Activated T-helper 2 cell treated with anti-CD3 and anti-CD28 coated beads, Interferon-gamma antibody, Interleukin-2, Interleukin-4, amounts not matched to agents 10 μg/mL and 5 μg/mL and 100 μg/mL, durations not matched to agents 14 hours and 24 hours and 36 hours (primary cell): ENCODE data around the gene HOTAIR. TPM values are rescaled to one million over a fixed set of nuclear protein-coding genes. Genes with fewer than 3 reads are reported as not detected.

Source experiments
- DNase-seq: peaks from one replicate; pipeline ENCODE4 v3.0.0; 2021; ENCODE audit warnings: low spot score
- H3K27ac Mint-ChIP-seq: one replicate; pipeline ENCODE4 v1.8.0; 2021; ENCODE audit warnings: mixed read lengths
- H3K27me3 Mint-ChIP-seq: one replicate; pipeline ENCODE4 v1.8.0; 2021; ENCODE audit warnings: low read depth, mixed read lengths
- H3K36me3 Mint-ChIP-seq: one replicate; pipeline ENCODE4 v1.8.0; 2021; ENCODE audit warnings: low read depth, mixed read lengths
- H3K4me1 Mint-ChIP-seq: one replicate; pipeline ENCODE4 v1.8.0; 2021; ENCODE audit warnings: low read depth, mixed read lengths
- H3K4me3 Mint-ChIP-seq: one replicate; pipeline ENCODE4 v1.8.0; 2021; ENCODE audit warnings: low read depth, mild to moderate bottlenecking, moderate library complexity, mixed read lengths
- H3K9me3 Mint-ChIP-seq: one replicate; pipeline ENCODE4 v1.8.0; 2021; ENCODE audit warnings: mixed read lengths
- intact Hi-C: fragments of 100-400 bp; cut with micrococcal nuclease; formaldehyde crosslinking; loops from one replicate; pipeline ENCODE4 v1.15.1; 2023
- total RNA-seq: library from RNA; stranded (reverse); gene quantifications from 2 replicates; pipeline ENCODE4 v1.2.3, GENCODE V29; 2022

Gene HOTAIR
- total RNA-seq, 1 donor from 2014 or later: not detected

- H3K9me3 Mint-ChIP-seq: no peaks in the 10 kb centered on the region
- H3K27ac Mint-ChIP-seq: no peak overlapping the region
- H3K4me1 Mint-ChIP-seq: peaks cover 16% of the 10 kb centered on the region
- peaks cover 5% of the 10 kb centered on the region for H3K36me3 Mint-ChIP-seq
- intact Hi-C loops: loop anchor here (10.0 kb wide), 2 partner anchors 358 to 1012 kb away; partner anchors contain the start of gene EIF4B
- peaks cover 76% of the 10 kb centered on the region for H3K27me3 Mint-ChIP-seq
- H3K4me3 Mint-ChIP-seq: no peak overlapping the region
- DNase-seq: no peak
Observed at GRCh38 chr12:54016478-54016964, 41.8 kb upstream of the HOTAIR start.

GRCh38 chr12:54016051-54016450, 41.3 kb upstream of the HOTAIR start:
- Mint-ChIP-seq H3K27me3 (peaks cover 76% of the 10 kb centered on the region), H3K4me1 (peaks cover 17% of the 10 kb centered on the region), H3K27ac (no peak overlapping the region), H3K4me3 (no peak overlapping the region), H3K9me3 (no peaks in the 10 kb centered on the region), H3K36me3 (peaks cover 5% of the 10 kb centered on the region)
- no peak for DNase-seq
- intact Hi-C loops: loop anchor here (10.0 kb wide), 2 partner anchors 359 to 1011 kb away; partner anchors contain the start of gene EIF4B

GRCh38 chr12:54015018-54015931, 40.5 kb upstream of the HOTAIR start:
- Mint-ChIP-seq H3K4me3 (no peak overlapping the region), H3K4me1 (peaks cover 17% of the 10 kb centered on the region), H3K36me3 (peaks cover 5% of the 10 kb centered on the region), H3K9me3 (no peaks in the 10 kb centered on the region), H3K27me3 (peaks cover 74% of the 10 kb centered on the region), H3K27ac (no peak overlapping the region)
- intact Hi-C loops: loop anchor here (2.0 to 10.0 kb wide), 3 partner anchors 14 to 1010 kb away; partner anchors contain the start of genes EIF4B and HOXC9
- DNase-seq: no peak

- Mint-ChIP-seq H3K4me3 (no peak overlapping the region), H3K4me1 (peaks cover 13% of the 10 kb centered on the region), H3K9me3 (no peaks in the 10 kb centered on the region), H3K36me3 (no peaks in the 10 kb centered on the region), H3K27me3 (peaks cover 75% of the 10 kb centered on the region), H3K27ac (no peak overlapping the region)
- no peak for DNase-seq
- intact Hi-C loops: loop anchor here (2.0 to 10.0 kb wide), 3 partner anchors 14 to 1010 kb away; partner anchors contain the start of genes EIF4B and HOXC9
Observed at GRCh38 chr12:54014377-54015017, 39.7 kb upstream of the HOTAIR start.

GRCh38 chr12:54012631-54013409, 38.1 kb upstream of the HOTAIR start:
- intact Hi-C loops: loop anchor here (10.0 kb wide), 2 partner anchors 362 to 1008 kb away; partner anchors contain the start of gene EIF4B
- Mint-ChIP-seq H3K4me1 (peaks cover 16% of the 10 kb centered on the region), H3K27me3 (peaks cover 81% of the 10 kb centered on the region)

GRCh38 chr12:54011665-54012532, 37.1 kb upstream of the HOTAIR start:
- intact Hi-C loops: loop anchor here (10.0 kb wide), 2 partner anchors 363 to 1007 kb away; partner anchors contain the start of gene EIF4B
- no peaks in the 10 kb centered on the region for H3K9me3 Mint-ChIP-seq
- H3K4me3 Mint-ChIP-seq: no peak overlapping the region
- H3K27me3 Mint-ChIP-seq: peaks cover 83% of the 10 kb centered on the region
- peaks cover 9% of the 10 kb centered on the region for H3K4me1 Mint-ChIP-seq
- H3K36me3 Mint-ChIP-seq: no peaks in the 10 kb centered on the region
- DNase-seq: no peak
- H3K27ac Mint-ChIP-seq: no peak overlapping the region

More at GRCh38 chr12:54012631-54013409, 38.1 kb upstream of the HOTAIR start:
- no peak overlapping the region for H3K4me3 Mint-ChIP-seq
- no peaks in the 10 kb centered on the region for H3K36me3 Mint-ChIP-seq
- no peak overlapping the region for H3K27ac Mint-ChIP-seq
- DNase-seq: no peak
- no peaks in the 10 kb centered on the region for H3K9me3 Mint-ChIP-seq

GRCh38 chr12:54010972-54011664, 36.4 kb upstream of the HOTAIR start:
- Mint-ChIP-seq H3K4me1 (peaks cover 16% of the 10 kb centered on the region), H3K9me3 (no peaks in the 10 kb centered on the region), H3K4me3 (no peak overlapping the region), H3K27ac (no peak overlapping the region), H3K27me3 (peaks cover 87% of the 10 kb centered on the region), H3K36me3 (no peaks in the 10 kb centered on the region)
- no peak for DNase-seq
- intact Hi-C loops: loop anchor here (10.0 kb wide), 2 partner anchors 364 to 1006 kb away; partner anchors contain the start of gene EIF4B

- Mint-ChIP-seq H3K9me3 (no peaks in the 10 kb centered on the region), H3K4me3 (no peak overlapping the region), H3K27ac (no peak overlapping the region), H3K27me3 (peaks cover 90% of the 10 kb centered on the region), H3K36me3 (no peaks in the 10 kb centered on the region), H3K4me1 (peaks cover 19% of the 10 kb centered on the region)
- DNase-seq: no peak
- intact Hi-C loops: loop anchor here (10.0 kb wide), 2 partner anchors 364 to 1006 kb away; partner anchors contain the start of gene EIF4B
Observed at GRCh38 chr12:54010053-54010971, 35.6 kb upstream of the HOTAIR start.

GRCh38 chr12:54009171-54010052, 34.7 kb upstream of the HOTAIR start:
- no peak overlapping the region for H3K27ac Mint-ChIP-seq
- no peak overlapping the region for H3K4me3 Mint-ChIP-seq
- no peak for DNase-seq
- peaks cover 89% of the 10 kb centered on the region for H3K27me3 Mint-ChIP-seq
- peaks cover 16% of the 10 kb centered on the region for H3K4me1 Mint-ChIP-seq
- intact Hi-C loops: loop anchor here (10.0 kb wide), 2 partner anchors 365 to 1005 kb away; partner anchors contain the start of gene EIF4B
- no peaks in the 10 kb centered on the region for H3K9me3 Mint-ChIP-seq
- no peaks in the 10 kb centered on the region for H3K36me3 Mint-ChIP-seq

GRCh38 chr12:54008260-54008552, 33.5 kb upstream of the HOTAIR start:
- no peak overlapping the region for H3K27ac Mint-ChIP-seq
- H3K4me1 Mint-ChIP-seq: peaks cover 16% of the 10 kb centered on the region
- no peak overlapping the region for H3K4me3 Mint-ChIP-seq
- DNase-seq: no peak
- H3K27me3 Mint-ChIP-seq: peaks cover 91% of the 10 kb centered on the region
- H3K36me3 Mint-ChIP-seq: no peaks in the 10 kb centered on the region
- intact Hi-C loops: no loop called here
- H3K9me3 Mint-ChIP-seq: no peaks in the 10 kb centered on the region
